ENCODE results near the gene CPA5.
A peak's percentile ranks its signal among the peaks of the same experiment; 100 is the strongest.

The CPA5 gene

GRCh38 chr7:130361681-130362080 is 17.1 kb downstream of the CPA5 start:
- DNase-seq (ENCODE audit: low read depth) = no peak
- in situ Hi-C loops (cut with HindIII; ENCODE audit: low sequenced_read_pairs) = no loop called here
- no peak for TF ChIP-seq CTCF (IDR thresholded peaks at IDR 0.05; ENCODE audit: low read depth, low read length, missing control alignments)
- no peak overlapping the region for H3K4me3 ChIP-seq (ENCODE audit: low read depth, low read length)

- DNase-seq (ENCODE audit: low read depth) = no peak
- no peak overlapping the region for H3K4me3 ChIP-seq (ENCODE audit: low read depth, low read length)
- in situ Hi-C loops (cut with HindIII; ENCODE audit: low sequenced_read_pairs) = no loop called here
- TF ChIP-seq CTCF (IDR thresholded peaks at IDR 0.05; ENCODE audit: low read depth, low read length, missing control alignments) = no peak
Measured at GRCh38 chr7:130362251-130362816, 17.7 kb downstream of the CPA5 start.

- no peak for TF ChIP-seq CTCF (IDR thresholded peaks at IDR 0.05; ENCODE audit: low read depth, low read length, missing control alignments)
- no peak overlapping the region for H3K4me3 ChIP-seq (ENCODE audit: low read depth, low read length)
- in situ Hi-C loops (cut with HindIII; ENCODE audit: low sequenced_read_pairs) = no loop called here
- peak; percentile 91 for DNase-seq (ENCODE audit: low read depth)
Measured at GRCh38 chr7:130363026-130363847, 18.6 kb downstream of the CPA5 start.

- H3K4me3 ChIP-seq (ENCODE audit: low read depth, low read length) = no peak overlapping the region
- no peak for TF ChIP-seq CTCF (IDR thresholded peaks at IDR 0.05; ENCODE audit: low read depth, low read length, missing control alignments)
- no peak for DNase-seq (ENCODE audit: low read depth)
- in situ Hi-C loops (cut with HindIII; ENCODE audit: low sequenced_read_pairs) = no loop called here
Measured at GRCh38 chr7:130364451-130364850, 19.8 kb downstream of the CPA5 start.

- in situ Hi-C loops (cut with HindIII; ENCODE audit: low sequenced_read_pairs) = no loop called here
- no peak overlapping the region for H3K4me3 ChIP-seq (ENCODE audit: low read depth, low read length)
- peak; percentile 76 for DNase-seq (ENCODE audit: low read depth)
- no peak for TF ChIP-seq CTCF (IDR thresholded peaks at IDR 0.05; ENCODE audit: low read depth, low read length, missing control alignments)
Measured at GRCh38 chr7:130365088-130365487, 20.5 kb downstream of the CPA5 start.

GRCh38 chr7:130365511-130366441 is 21.2 kb downstream of the CPA5 start:
- H3K4me3 ChIP-seq (ENCODE audit: low read depth, low read length) = no peak overlapping the region

More at GRCh38 chr7:130365511-130366441, 21.2 kb downstream of the CPA5 start:
- in situ Hi-C loops (cut with HindIII; ENCODE audit: low sequenced_read_pairs) = no loop called here
- no peak for TF ChIP-seq CTCF (IDR thresholded peaks at IDR 0.05; ENCODE audit: low read depth, low read length, missing control alignments)
- DNase-seq (ENCODE audit: low read depth) = peak; percentile 97
